HG03520 (cell line): ENCODE data around the gene RABEP1.
"Not testable (repeated sequence)": the region's sequence is repeated elsewhere in the genome, so short reads cannot be mapped to it uniquely, and the experiment has no call there.

Experiments
- ATAC-seq: cut with Tn5 transposase; IDR thresholded peaks from one replicate; pipeline ENCODE4 v1.9.1; 2021; ENCODE audit warnings: mild to moderate bottlenecking, moderate library complexity; ENCODE audit not compliant: unreplicated experiment

RABEP1 gene

GRCh38 chr17:5418858-5419355 lies 136.8 kb downstream of the RABEP1 start:
- ATAC-seq = peak; percentile 24

GRCh38 chr17:5419356-5419958 lies 137.4 kb downstream of the RABEP1 start, which contains the start of gene NUP88:
TSS of gene NUP88 (minus strand) at chr17:5419662. CDS start at chr17:5419650, 12 bp downstream.
- ATAC-seq = peak; percentile 77

- peak; percentile 43 for ATAC-seq
These were observed 138.0 kb downstream of the RABEP1 start, which contains the start of gene RPAIN for GRCh38 chr17:5419959-5420653. TSS of gene RPAIN (plus strand) at chr17:5420182. CDS start at chr17:5420211, 29 bp downstream.

- no peak for ATAC-seq
These were observed 140.4 kb downstream of the RABEP1 start for GRCh38 chr17:5422505-5422904.

- no peak for ATAC-seq
These were observed 142.8 kb downstream of the RABEP1 start for GRCh38 chr17:5424909-5425308.

GRCh38 chr17:5425826-5426225 lies 143.7 kb downstream of the RABEP1 start:
- ATAC-seq = no peak

GRCh38 chr17:5429191-5429887 lies 147.3 kb downstream of the RABEP1 start:
- ATAC-seq = no peak

GRCh38 chr17:5430413-5430999 lies 148.4 kb downstream of the RABEP1 start:
- ATAC-seq = no peak

- ATAC-seq = not testable (repeated sequence)
These were observed 149.2 kb downstream of the RABEP1 start for GRCh38 chr17:5431234-5431633.

- ATAC-seq = no peak
These were observed 150.0 kb downstream of the RABEP1 start for GRCh38 chr17:5431949-5432556.

GRCh38 chr17:5434984-5435383 lies 152.9 kb downstream of the RABEP1 start:
- no peak for ATAC-seq
